ENCODE results near the gene DHRS2. TPM values are rescaled to one million over a fixed set of nuclear protein-coding genes. Genes with fewer than 3 reads are reported as not detected.

DHRS2 gene
- total and polyA plus RNA-seq, 2 of the 13 experiments (the other 11 are each of a cell fraction or from before 2014, with no cell fraction given) = 1,621 to 3,021 TPM

GRCh38 chr14:23610090-23610814, 25.9 kb upstream of the DHRS2 start:
- FAIRE-seq = peak; percentile 87
- Histone ChIP-seq H3K9me3 (ENCODE audit: low read length) (no peaks in the 10 kb centered on the region), H3K79me2 (ENCODE audit: insufficient read depth, low read length) (no peaks in the 10 kb centered on the region), H3K4me1 (ENCODE audit: insufficient read depth, low read length) (peaks cover 100% of the 10 kb centered on the region), H3K36me3 (replicated peaks in 1 of 2; ENCODE audit: control insufficient read depth in 1 of 2, insufficient read depth in 2 of 2, low read length in 2 of 2) (no peaks in the 10 kb centered on the region), H4K20me1 (ENCODE audit: insufficient read depth, low read length) (no peaks in the 10 kb centered on the region), H3K4me3 (replicated peaks in 1 of 3; ENCODE audit: insufficient read depth in 1 of 3, low read depth in 2 of 3, low read length in 3 of 3) (peak overlapping the region in 2 of 3 experiments; percentile 33 to 54; a peak in 4 of 6 replicates), H3K27me3 (ENCODE audit: control insufficient read depth in 1 of 2, insufficient read depth in 2 of 2, low read length in 2 of 2) (no peaks in the 10 kb centered on the region), H3K4me2 (ENCODE audit: low read depth, low read length) (peak overlapping the region; percentile 86), H3K9ac (ENCODE audit: insufficient read depth, low read depth, low read length) (peak overlapping the region; percentile 54), H3K27ac (ENCODE audit: extremely low read length, insufficient read depth, low read length) (peak overlapping the region; percentile 89), H2AFZ (ENCODE audit: low read length) (no peak overlapping the region)
- DNase-seq (ENCODE audit: low spot score) = peak; percentile 96
- 0% methylated on average over 2 of the region's 2 CpGs for WGBS (ENCODE audit: low lambda C conversion rate)
- ATAC-seq = peak; percentile 85
- POLR2A ChIA-PET = interaction anchor here (0.8 to 14.7 kb wide), 27 partner anchors 9 to 632 kb away, joined by 3 to 1105 read pairs (median 5); partner anchors contain the start of genes ACIN1, BCL2L2, C14orf119 and DHRS2
- intact Hi-C loops (cut with micrococcal nuclease; ENCODE audit: unreplicated experiment) = loop anchor here (1.0 to 5.0 kb wide), 3 partner anchors 8 to 482 kb away; partner anchors contain the start of gene PCK2
- in situ Hi-C loops (cut with HindIII; ENCODE audit: extremely low pct_ligation_motif_present, low pct_unique_long_range_greater_than_20kb) = no loop called here
- BruUV-seq (replicated peaks) = no TSS peak
- CTCF ChIA-PET (ENCODE audit: low intra/inter-chr PET ratio, low total read pairs) = interaction anchor here (1.1 to 2.4 kb wide), 2 partner anchors 21 to 23 kb away, joined by 3 to 8 read pairs; no protein-coding TSS in a partner anchor
- 0 out of 2 replicates have a peak, but pooled peaks have one; percentile 10 for TF ChIP-seq ZNF160 (CRISPR knock-in tag; IDR thresholded peaks at IDR 0.05)
- no peak for TF ChIP-seq ZFP36L1 (CRISPR knock-in tag; IDR thresholded peaks at IDR 0.05)
- peak; percentile 90 for TF ChIP-seq ZFP90 (CRISPR knock-in tag; IDR thresholded peaks at IDR 0.05; ENCODE audit: borderline replicate concordance)
- TF ChIP-seq ZSCAN21 (CRISPR knock-in tag; IDR thresholded peaks at IDR 0.05; ENCODE audit: borderline replicate concordance) = no peak; the same call in 1 of the 2 replicates
- TF ChIP-seq ZNF224 (CRISPR knock-in tag; IDR thresholded peaks at IDR 0.05) = peak; percentile 65
- TF ChIP-seq ZBTB8A (CRISPR knock-in tag; IDR thresholded peaks at IDR 0.05; ENCODE audit: borderline replicate concordance, low read depth) = peak; percentile 1; the same call in 1 of the 2 replicates
- 0 out of 2 replicates have a peak, but pooled peaks have one; percentile 17 for TF ChIP-seq ZNF274 (CRISPR knock-in tag; IDR thresholded peaks at IDR 0.05)
- TF ChIP-seq FOXP4 (CRISPR knock-in tag; IDR thresholded peaks at IDR 0.05) = peak; percentile 88
- peak; percentile 78 for TF ChIP-seq ZNF12 (CRISPR knock-in tag; IDR thresholded peaks at IDR 0.05)
- TF ChIP-seq ZFP1 (CRISPR knock-in tag; IDR thresholded peaks at IDR 0.05) = peak; percentile 52; the same call in 1 of the 2 replicates
- TF ChIP-seq ZNF543 (CRISPR knock-in tag; IDR thresholded peaks at IDR 0.05) = peak; percentile 91; the same call in 1 of the 2 replicates
- peak; percentile 83 for TF ChIP-seq HMG20B (CRISPR knock-in tag; conservative IDR thresholded peaks at IDR 0.05)
- TF ChIP-seq MTF2 (CRISPR knock-in tag; IDR thresholded peaks at IDR 0.05; ENCODE audit: borderline replicate concordance) = peak; percentile 62
- TF ChIP-seq ZNF770 (CRISPR knock-in tag; IDR thresholded peaks at IDR 0.05) = no peak

Measured in HepG2 (cell line).